ENCODE results near the gene NME4.
"Not testable (repeated sequence)": the region's sequence is repeated elsewhere in the genome, so short reads cannot be mapped to it uniquely, and the experiment has no call there.

The NME4 gene

GRCh38 chr16:398561-399339 lies 1.8 kb downstream of the NME4 start:
- DNase-seq (ENCODE audit: low spot score) = no peak

GRCh38 chr16:399340-400019 lies 2.5 kb downstream of the NME4 start:
- DNase-seq (ENCODE audit: low spot score) = no peak

- DNase-seq (ENCODE audit: low spot score) = no peak
Measured at GRCh38 chr16:400061-400591, 3.1 kb downstream of the NME4 start.

GRCh38 chr16:401468-402348 lies 4.7 kb downstream of the NME4 start, which contains the start of gene DECR2:
Gene DECR2, plus strand, starts transcription at chr16:401885. Its CDS starts 79 bp downstream, at chr16:401964.
- peak; percentile 95 for DNase-seq (ENCODE audit: low spot score)

- DNase-seq (ENCODE audit: low spot score) = peak; percentile 21
Measured at GRCh38 chr16:404971-405486, 8.0 kb downstream of the NME4 start.

- DNase-seq (ENCODE audit: low spot score) = peak; percentile 18
Measured at GRCh38 chr16:405548-406506, 8.8 kb downstream of the NME4 start.

- DNase-seq (ENCODE audit: low spot score) = peak; percentile 15
Measured at GRCh38 chr16:407253-407652, 10.3 kb downstream of the NME4 start.

GRCh38 chr16:410516-411178 lies 13.6 kb downstream of the NME4 start:
- DNase-seq (ENCODE audit: low spot score) = no peak

GRCh38 chr16:411576-412265 lies 14.7 kb downstream of the NME4 start:
- no peak for DNase-seq (ENCODE audit: low spot score)

GRCh38 chr16:414395-415169 lies 17.6 kb downstream of the NME4 start:
- no peak for DNase-seq (ENCODE audit: low spot score)

- not testable (repeated sequence) for DNase-seq (ENCODE audit: low spot score)
Measured at GRCh38 chr16:415170-415498, 18.1 kb downstream of the NME4 start.

- DNase-seq (ENCODE audit: low spot score) = not testable (repeated sequence)
Measured at GRCh38 chr16:422179-422578, 25.2 kb downstream of the NME4 start.

GRCh38 chr16:424033-424622 lies 27.1 kb downstream of the NME4 start:
- no peak for DNase-seq (ENCODE audit: low spot score)

GRCh38 chr16:424623-425081 lies 27.7 kb downstream of the NME4 start:
- no peak for DNase-seq (ENCODE audit: low spot score)

- peak; percentile 94 for DNase-seq (ENCODE audit: low spot score)
Measured at GRCh38 chr16:425082-425718, 28.2 kb downstream of the NME4 start, which contains the start of gene RAB11FIP3. Gene RAB11FIP3, plus strand, starts transcription at chr16:425649. Its CDS starts 358 bp downstream, at chr16:426007.

- peak; percentile 84 for DNase-seq (ENCODE audit: low spot score)
Measured at GRCh38 chr16:425740-426114, 28.7 kb downstream of the NME4 start.

- no peak for DNase-seq (ENCODE audit: low spot score)
Measured at GRCh38 chr16:426115-426905, 29.3 kb downstream of the NME4 start.

All from D341Med (cell line).